IMR-90 (cell line): Measurements from ENCODE around the gene EFEMP1. TPM values are rescaled to one million over a fixed set of nuclear protein-coding genes. Genes with fewer than 3 reads are reported as not detected.

Experiments used
- ATAC-seq: fragments of 200-7000 bp; cut with Tn5 transposase; 2 replicates; pipeline ENCODE4 v1.9.1; 2020; ENCODE audit warnings: low read depth, mild to moderate bottlenecking, moderate library complexity
- BruUV-seq: library from RNA; stranded (reverse); fragments of 400-500 nt; replicated peaks from 2 replicates; lab custom pipeline; 2021; lab: Mats Ljungman, UMichigan
- CTCF ChIA-PET: fragments of 300-600 bp; formaldehyde crosslinking; extraction: SDS; loops from one replicate; lab custom pipeline; 2021; ENCODE audit warnings: antibody characterized with exemption; lab: Yijun Ruan, JAX
- POLR2A ChIA-PET: fragments of 300-600 bp; sonication (Branson Sonifier 250); formaldehyde crosslinking; loops from one replicate; lab custom pipeline; 2022; ENCODE audit warnings: antibody characterized with exemption; ENCODE audit not compliant: unreplicated experiment; lab: Charles Lee
- DNase-seq: peaks from one replicate; pipeline ENCODE4 v3.0.0; 2013
- H2AFZ ChIP-seq: replicated peaks from 2 replicates; pipeline ENCODE3; 2013; ENCODE audit warnings: low read length, mild to moderate bottlenecking; ENCODE audit not compliant: poor library complexity
- H2AK5ac ChIP-seq: 2 replicates; pipeline ENCODE4 v1.6.1; 2013; ENCODE audit warnings: low read depth, low read length, inconsistent platforms
- H2AK9ac ChIP-seq: replicated peaks from 2 replicates; pipeline ENCODE3; 2013; ENCODE audit warnings: mild to moderate bottlenecking, low read depth, low read length, moderate library complexity; ENCODE audit not compliant: poor library complexity
- H2BK120ac ChIP-seq: 2 replicates; pipeline ENCODE4 v1.6.1; 2013; ENCODE audit warnings: low read depth, low read length, inconsistent platforms
- H2BK15ac ChIP-seq: 3 replicates; pipeline ENCODE4 v1.6.1; 2013; ENCODE audit warnings: low read depth, low read length, inconsistent platforms
- H2BK20ac ChIP-seq: 2 replicates; pipeline ENCODE4 v1.6.1; 2013; ENCODE audit warnings: low read depth, mild to moderate bottlenecking, inconsistent platforms, low read length, moderate library complexity
- H2BK5ac ChIP-seq: 2 replicates; pipeline ENCODE4 v1.6.1; 2013; ENCODE audit warnings: mild to moderate bottlenecking, low read depth, low read length, inconsistent platforms; ENCODE audit not compliant: poor library complexity, severe bottlenecking
- H3K14ac ChIP-seq: replicated peaks from 2 replicates; pipeline ENCODE4 v1.6.1; 2013; ENCODE audit warnings: low read depth, low read length, inconsistent platforms
- H3K18ac ChIP-seq: 2 replicates; pipeline ENCODE4 v1.6.1; 2013; ENCODE audit warnings: low read depth, low read length, control low read depth
- H3K23ac ChIP-seq: 2 replicates; pipeline ENCODE4 v1.6.1; 2013; ENCODE audit warnings: low read depth, low read length, inconsistent platforms
- H3K27ac ChIP-seq: 2 replicates; pipeline ENCODE4 v1.5.1; 2013; ENCODE audit warnings: mild to moderate bottlenecking, control low read depth, low read length; ENCODE audit not compliant: insufficient read depth
- H3K27me3 ChIP-seq: 2 replicates; pipeline ENCODE4 v1.6.1; 2013; ENCODE audit warnings: low read length; ENCODE audit not compliant: control insufficient read depth, insufficient read depth
- H3K36me3 ChIP-seq: 2 replicates; pipeline ENCODE4 v1.6.1; 2013; ENCODE audit warnings: low read length, mixed read lengths; ENCODE audit not compliant: control insufficient read depth, insufficient read depth
- H3K4ac ChIP-seq: 2 replicates; pipeline ENCODE4 v1.6.1; 2013; ENCODE audit warnings: low read depth, low read length, inconsistent platforms
- H3K4me1 ChIP-seq: 2 replicates; pipeline ENCODE4 v1.6.1; 2013; ENCODE audit warnings: low read length, mixed read lengths; ENCODE audit not compliant: control insufficient read depth, insufficient read depth
- H3K4me2 ChIP-seq: 2 replicates; pipeline ENCODE4 v1.6.1; 2013; ENCODE audit warnings: low read depth, mild to moderate bottlenecking, control low read depth, low read length, moderate library complexity
- H3K4me3 ChIP-seq: 2 replicates; pipeline ENCODE4 v1.5.1; 2013; ENCODE audit warnings: low read depth, mild to moderate bottlenecking, control low read depth, low read length, moderate library complexity; ENCODE audit not compliant: insufficient read depth
- H3K56ac ChIP-seq: 2 replicates; pipeline ENCODE4 v1.6.1; 2013; ENCODE audit warnings: low read length, inconsistent platforms; ENCODE audit not compliant: insufficient read depth; ENCODE audit errors: extremely low read depth
- H3K79me1 ChIP-seq, 2 experiments: 2 replicates each; pipeline ENCODE4 v1.6.1; 2013; ENCODE audit warnings: low read length in 2 of 2, inconsistent platforms in 1 of 2, low read depth in 1 of 2
- H3K9ac ChIP-seq: 2 replicates; pipeline ENCODE4 v1.6.1; 2013; ENCODE audit warnings: low read depth, low read length, control low read depth
- H3K9me1 ChIP-seq: 2 replicates; pipeline ENCODE4 v1.6.1; 2013; ENCODE audit warnings: low read length, inconsistent platforms; ENCODE audit not compliant: insufficient read depth
- H3K9me3 ChIP-seq: 2 replicates; pipeline ENCODE4 v1.6.1; 2013; ENCODE audit warnings: low read length; ENCODE audit not compliant: control insufficient read depth, insufficient read depth
- H4K20me1 ChIP-seq: 2 replicates; pipeline ENCODE4 v1.6.1; 2013; ENCODE audit warnings: low read length, inconsistent platforms; ENCODE audit not compliant: insufficient read depth
- H4K5ac ChIP-seq: 2 replicates; pipeline ENCODE4 v1.6.1; 2013; ENCODE audit warnings: mild to moderate bottlenecking, low read depth, low read length, control low read depth
- H4K8ac ChIP-seq, 2 experiments: 2 replicates each; pipeline ENCODE4 v1.6.1; 2013; ENCODE audit warnings: low read depth in 2 of 2, low read length in 2 of 2, control low read depth in 1 of 2, inconsistent platforms in 1 of 2
- H4K91ac ChIP-seq: 2 replicates; pipeline ENCODE4 v1.6.1; 2013; ENCODE audit warnings: low read depth, low read length, inconsistent platforms; ENCODE audit not compliant: insufficient read depth
- BHLHE40 ChIP-seq: fragments of 150-350 bp; IDR thresholded peaks from 2 replicates; pipeline ENCODE4 v1.6.1; 2016; ENCODE audit warnings: mild to moderate bottlenecking, low read depth, low read length
- CEBPB ChIP-seq: IDR thresholded peaks from 2 replicates; pipeline ENCODE4 v1.6.1; 2012; ENCODE audit warnings: low read depth, low read length, improper control_type of control experiment
- CHD1 ChIP-seq: IDR thresholded peaks from 2 replicates; pipeline ENCODE4 v1.6.1; 2012; ENCODE audit warnings: low read depth, low read length, improper control_type of control experiment
- CTCF ChIP-seq: conservative IDR thresholded peaks from 2 replicates; pipeline ENCODE4 v1.5.1; 2012; ENCODE audit warnings: mild to moderate bottlenecking, low read depth, low read length, improper control_type of control experiment
- ELK1 ChIP-seq: fragments of 150-350 bp; IDR thresholded peaks from 2 replicates; pipeline ENCODE4 v1.6.1; 2016; ENCODE audit warnings: low read depth, mild to moderate bottlenecking, low read length, moderate library complexity, borderline replicate concordance
- FOS ChIP-seq: fragments of 150-350 bp; IDR thresholded peaks from 2 replicates; pipeline ENCODE4 v1.6.1; 2016; ENCODE audit warnings: low read depth, low read length
- MAFK ChIP-seq: IDR thresholded peaks from 2 replicates; pipeline ENCODE4 v1.6.1; 2012; ENCODE audit warnings: low read depth, low read length, improper control_type of control experiment
- MAZ ChIP-seq: IDR thresholded peaks from 2 replicates; pipeline ENCODE4 v1.6.1; 2012; ENCODE audit warnings: low read depth, mild to moderate bottlenecking, low read length, improper control_type of control experiment, moderate library complexity, borderline replicate concordance
- MXI1 ChIP-seq: IDR thresholded peaks from 2 replicates; pipeline ENCODE4 v1.6.1; 2012; ENCODE audit warnings: low read depth, mild to moderate bottlenecking, low read length, moderate library complexity, borderline replicate concordance
- NFE2L2 ChIP-seq: fragments of 150-350 bp; IDR thresholded peaks from 2 replicates; pipeline ENCODE4 v1.6.1; 2016; ENCODE audit warnings: low read depth, mild to moderate bottlenecking, low read length
- POLR2A ChIP-seq: IDR thresholded peaks from 2 replicates; pipeline ENCODE4 v1.6.1; 2012; ENCODE audit warnings: mild to moderate bottlenecking, low read depth, low read length
- RAD21 ChIP-seq: IDR thresholded peaks from 2 replicates; pipeline ENCODE4 v1.6.1; 2012; ENCODE audit warnings: low read length, improper control_type of control experiment
- RCOR1 ChIP-seq: IDR thresholded peaks from 2 replicates; pipeline ENCODE4 v1.6.1; 2012; ENCODE audit warnings: mild to moderate bottlenecking, low read length, improper control_type of control experiment; ENCODE audit not compliant: insufficient replicate concordance
- RFX5 ChIP-seq: IDR thresholded peaks from 2 replicates; pipeline ENCODE4 v1.8.0; 2012; ENCODE audit warnings: low read depth, mild to moderate bottlenecking, low read length, moderate library complexity
- SMC3 ChIP-seq: fragments of 150-350 bp; IDR thresholded peaks from 2 replicates; pipeline ENCODE4 v1.6.1; 2016; ENCODE audit warnings: low read depth, mild to moderate bottlenecking, antibody characterized with exemption, low read length, moderate library complexity
- USF2 ChIP-seq: fragments of 150-350 bp; IDR thresholded peaks from 2 replicates; pipeline ENCODE4 v1.6.1; 2017; ENCODE audit warnings: mild to moderate bottlenecking, antibody characterized with exemption, low read length, low read depth
- WGBS, 2 experiments: methylation state at CpG; one replicate each; pipeline versions ENCODE4 v1.1.5 to v1.1.7; 2013; ENCODE audit warnings: missing lambda C conversion rate in 2 of 2; ENCODE audit not compliant: insufficient read length in 1 of 2; ENCODE audit errors: extremely low coverage in 2 of 2; 5-methylcytosine and 5-hydroxymethylcytosine counted together
- dilution Hi-C: fragments of 300-500 bp; cut with HindIII; formaldehyde crosslinking; loops from one replicate; pipeline ENCODE4 v1.14.3; 2018; ENCODE audit warnings: low sequenced_read_pairs; ENCODE audit not compliant: unreplicated experiment
- in situ Hi-C: fragments of 300-500 bp; cut with MboI; formaldehyde crosslinking; loops from 3 replicates; pipeline ENCODE4 v1.14.3; 2019; ENCODE audit warnings: low sequenced_read_pairs, inconsistent platforms, mixed read lengths
- intact Hi-C: fragments of 100-400 bp; cut with micrococcal nuclease; formaldehyde crosslinking; loops from 2 replicates; pipeline ENCODE4 v1.10.0; 2022
- polyA plus RNA-seq, 3 experiments: library from polyadenylated mRNA; depleted of rRNA; stranded (reverse); fragments of >200 nt; gene quantifications; 2 replicates each; pipeline ENCODE4 v1.2.3, GENCODE V29; 2012; ENCODE audit warnings: low replicate concordance in 1 of 3
- total RNA-seq: library from RNA; depleted of rRNA; stranded (reverse); fragments of >200 nt; gene quantifications from 2 replicates; pipeline ENCODE4 v1.2.3, GENCODE V29; 2012

The EFEMP1 gene
- total and polyA plus RNA-seq, 2 of the 4 experiments (the other 2 are of a cell fraction) = 214 to 219 TPM

- intact Hi-C loops = no loop called here
- no TSS peak for BruUV-seq
- Histone ChIP-seq H3K4me3 (no peak overlapping the region), H3K9ac (no peak overlapping the region), H3K4me1 (peaks cover 8% of the 10 kb centered on the region), H4K8ac (no peak overlapping the region), H2BK20ac (no peak overlapping the region), H3K56ac (no peak overlapping the region), H2BK120ac (no peak overlapping the region), H3K9me1 (peaks cover 7% of the 10 kb centered on the region; the same call in 1 of the 2 replicates), H2AK5ac (no peak overlapping the region), H3K18ac (no peak overlapping the region), H4K20me1 (peaks cover 2% of the 10 kb centered on the region; the same call in 1 of the 2 replicates), H3K23ac (no peak overlapping the region), H2AK9ac (no peak overlapping the region), H3K4me2 (no peak overlapping the region), H3K27ac (no peak overlapping the region), H2BK5ac (no peak overlapping the region), H2BK15ac (no peak overlapping the region), H3K36me3 (peaks cover 27% of the 10 kb centered on the region), H4K5ac (no peak overlapping the region), H3K27me3 (no peaks in the 10 kb centered on the region), H3K79me1 (peaks cover 17 to 23% of the 10 kb centered on the region in 2 experiments), H4K91ac (no peak overlapping the region), H3K14ac (no peak overlapping the region), H3K9me3 (no peaks in the 10 kb centered on the region), H2AFZ (no peak overlapping the region), H3K4ac (no peak overlapping the region)
- TF ChIP-seq RCOR1 (no peak), CHD1 (no peak), ELK1 (no peak), BHLHE40 (no peak), FOS (no peak), CEBPB (no peak), SMC3 (no peak), RAD21 (no peak), MAZ (no peak), MAFK (no peak), CTCF (no peak), RFX5 (no peak), MXI1 (no peak), POLR2A (no peak), NFE2L2 (no peak), USF2 (no peak)
- no CpG with 5 or more reads among the region's 3 CpGs for WGBS, 2 experiments
- no peak for DNase-seq
- POLR2A ChIA-PET = no interaction called here
- dilution Hi-C loops = no loop called here
- ATAC-seq = no peak
- in situ Hi-C loops = no loop called here
- CTCF ChIA-PET = no interaction called here
These were observed 10.7 kb downstream of the EFEMP1 start for GRCh38 chr2:55912926-55913325.
